ENCODE results near the gene PRKAR1A. TPM values are rescaled to one million over a fixed set of nuclear protein-coding genes. Genes with fewer than 3 reads are reported as not detected.

PRKAR1A gene
- total RNA-seq, 4 donors from 2014 or later, result 367 to 431 (median 417) TPM

DNA sequence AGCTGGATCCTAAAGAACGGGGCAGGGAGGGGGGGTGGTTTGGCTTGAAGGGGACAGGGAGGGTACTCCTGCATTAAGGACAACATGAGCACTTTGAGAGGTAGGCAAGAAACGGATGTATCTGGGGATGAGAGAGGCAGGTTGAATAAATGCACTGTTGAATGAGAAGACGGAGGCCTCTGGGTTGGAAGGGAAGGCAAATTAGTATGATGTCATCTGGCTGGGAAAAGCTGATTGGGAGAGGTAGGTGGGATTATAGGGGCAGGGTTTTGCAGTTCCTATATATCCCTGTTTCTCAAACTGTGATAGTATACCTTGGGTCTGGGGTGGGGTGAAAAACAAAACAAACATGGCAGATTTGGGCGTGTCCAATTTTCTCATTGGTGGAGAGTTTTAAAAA is 44.3 kb downstream of the PRKAR1A start:
- no peak overlapping the region for H3K4me3 ChIP-seq (replicated peaks in 1 of 3)
- no peak for DNase-seq
- no peak for TF ChIP-seq POLR2A (IDR thresholded peaks at IDR 0.05)
- TF ChIP-seq, protein P1, sequence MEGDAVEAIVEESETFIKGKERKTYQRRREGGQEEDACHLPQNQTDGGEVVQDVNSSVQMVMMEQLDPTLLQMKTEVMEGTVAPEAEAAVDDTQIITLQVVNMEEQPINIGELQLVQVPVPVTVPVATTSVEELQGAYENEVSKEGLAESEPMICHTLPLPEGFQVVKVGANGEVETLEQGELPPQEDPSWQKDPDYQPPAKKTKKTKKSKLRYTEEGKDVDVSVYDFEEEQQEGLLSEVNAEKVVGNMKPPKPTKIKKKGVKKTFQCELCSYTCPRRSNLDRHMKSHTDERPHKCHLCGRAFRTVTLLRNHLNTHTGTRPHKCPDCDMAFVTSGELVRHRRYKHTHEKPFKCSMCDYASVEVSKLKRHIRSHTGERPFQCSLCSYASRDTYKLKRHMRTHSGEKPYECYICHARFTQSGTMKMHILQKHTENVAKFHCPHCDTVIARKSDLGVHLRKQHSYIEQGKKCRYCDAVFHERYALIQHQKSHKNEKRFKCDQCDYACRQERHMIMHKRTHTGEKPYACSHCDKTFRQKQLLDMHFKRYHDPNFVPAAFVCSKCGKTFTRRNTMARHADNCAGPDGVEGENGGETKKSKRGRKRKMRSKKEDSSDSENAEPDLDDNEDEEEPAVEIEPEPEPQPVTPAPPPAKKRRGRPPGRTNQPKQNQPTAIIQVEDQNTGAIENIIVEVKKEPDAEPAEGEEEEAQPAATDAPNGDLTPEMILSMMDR (IDR thresholded peaks at IDR 0.05), result no peak
- WGBS, 2 donors, result 92 to 94% methylated on average over 4 of the region's 4 CpGs
- no peaks in the 10 kb centered on the region for H3K9me3 ChIP-seq
- H3K4me1 ChIP-seq, result peaks cover 3 to 5% of the 10 kb centered on the region in 2 donors
- intact Hi-C loops (cut with DNase I), result no loop called here
- peaks cover 0 to 5% of the 10 kb centered on the region in 2 donors for H3K36me3 ChIP-seq
- no peak overlapping the region for H3K27ac ChIP-seq
- no peaks in the 10 kb centered on the region for H3K27me3 ChIP-seq

DNA sequence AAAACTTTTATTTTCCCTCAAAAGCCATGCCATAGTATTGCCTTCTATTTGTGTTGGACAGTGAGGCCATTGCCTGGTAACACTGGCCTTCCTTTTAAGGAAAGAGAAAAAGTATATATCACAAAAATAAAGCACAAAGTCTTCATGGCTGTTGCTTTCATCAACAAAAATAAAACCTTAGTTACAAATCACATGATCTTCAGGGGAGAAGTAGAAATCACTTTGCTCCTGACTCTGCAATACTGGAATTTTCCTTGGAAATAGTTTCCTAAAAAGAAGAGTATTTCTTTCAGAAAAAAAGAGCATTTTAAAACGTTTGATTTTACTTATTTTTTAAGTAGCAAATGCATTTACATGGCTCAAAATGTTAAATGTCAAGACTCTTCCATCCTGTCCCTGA is 47.1 kb downstream of the PRKAR1A start:
- Histone ChIP-seq H3K4me1 (peaks cover 3 to 16% of the 10 kb centered on the region in 2 donors), H3K4me3 (replicated peaks in 1 of 3) (no peak overlapping the region), H3K27me3 (no peaks in the 10 kb centered on the region), H3K36me3 (peaks cover 0 to 5% of the 10 kb centered on the region in 2 donors), H3K27ac (no peak overlapping the region), H3K9me3 (no peaks in the 10 kb centered on the region)
- no peak for DNase-seq
- intact Hi-C loops (cut with DNase I), result no loop called here
- TF ChIP-seq, protein P1 (IDR thresholded peaks at IDR 0.05), result no peak
- no peak for TF ChIP-seq POLR2A (IDR thresholded peaks at IDR 0.05)
- 15 to 21% methylated on average over 1 of the region's 1 CpG for WGBS, 2 donors

DNA sequence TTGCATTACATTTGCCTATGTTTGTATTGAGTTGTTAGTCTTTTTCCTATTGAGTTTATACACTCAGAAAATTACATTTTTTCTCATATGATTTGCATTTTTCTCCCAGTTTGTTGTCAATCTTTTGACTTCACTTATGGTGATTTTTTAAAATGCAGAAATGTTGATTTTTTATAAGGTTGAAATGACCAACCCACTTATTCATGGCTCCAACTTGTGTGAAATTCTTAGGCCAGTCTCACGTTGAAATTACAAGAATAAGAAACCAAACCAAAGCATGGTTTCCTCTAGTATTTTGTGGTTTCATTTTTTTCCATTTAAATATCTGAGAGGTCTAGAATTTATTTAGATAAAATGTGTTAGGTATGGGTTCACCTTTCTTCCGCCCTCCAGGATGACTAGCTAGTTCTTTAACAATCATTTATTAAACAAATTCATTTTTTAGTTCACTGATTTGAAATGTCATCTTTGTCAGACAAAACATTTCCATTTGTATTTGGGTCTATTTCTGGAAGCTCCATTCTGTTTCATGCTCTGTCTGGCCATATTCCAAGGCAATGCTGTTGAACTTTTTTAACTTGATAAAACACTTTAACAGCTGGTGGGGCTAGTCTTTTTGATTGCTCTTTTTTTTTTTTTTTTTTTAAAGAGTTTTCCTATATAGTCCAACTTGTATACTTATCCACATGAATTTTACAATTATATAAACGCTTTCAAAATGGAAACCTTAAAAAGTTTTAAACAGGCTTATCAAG is 48.9 kb downstream of the PRKAR1A start:
- Histone ChIP-seq H3K36me3 (no peaks in the 10 kb centered on the region), H3K4me3 (replicated peaks in 1 of 3) (no peak overlapping the region), H3K9me3 (no peaks in the 10 kb centered on the region), H3K27ac (peak overlapping the region; percentile 2 to 39 (median 17)), H3K27me3 (no peaks in the 10 kb centered on the region), H3K4me1 (peaks cover 3 to 16% of the 10 kb centered on the region in 2 donors)
- TF ChIP-seq, protein P1 (IDR thresholded peaks at IDR 0.05), result no peak
- no peak for TF ChIP-seq POLR2A (IDR thresholded peaks at IDR 0.05)
- 68 to 76% methylated on average over 3 of the region's 3 CpGs for WGBS, 2 donors
- intact Hi-C loops (cut with DNase I), result no loop called here
- no peak for DNase-seq

DNA sequence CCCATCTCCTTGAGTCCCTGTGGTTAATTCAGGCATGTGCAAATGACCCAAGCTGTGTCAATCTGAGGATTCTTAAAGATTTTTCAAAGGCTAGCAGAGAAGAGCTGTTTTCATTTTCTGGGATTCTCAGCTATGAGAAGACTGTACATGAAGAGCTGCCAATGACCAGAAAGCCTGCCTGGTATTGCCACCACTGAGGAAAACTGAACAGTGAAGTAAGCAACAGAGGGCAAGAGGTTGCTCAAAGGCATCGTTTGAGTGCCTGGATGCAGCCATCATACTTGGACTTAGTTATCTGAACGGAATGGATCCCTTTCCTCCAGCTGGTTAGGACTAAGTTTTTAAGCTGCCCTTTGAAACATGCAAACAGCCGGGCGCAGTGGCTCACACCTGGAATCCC is 50.5 kb downstream of the PRKAR1A start:
- DNase-seq, result no peak
- Histone ChIP-seq H3K27me3 (no peaks in the 10 kb centered on the region), H3K36me3 (no peaks in the 10 kb centered on the region), H3K27ac (no peak overlapping the region), H3K4me3 (replicated peaks in 1 of 3) (no peak overlapping the region), H3K4me1 (peaks cover 12 to 30% of the 10 kb centered on the region in 2 donors), H3K9me3 (no peaks in the 10 kb centered on the region)
- intact Hi-C loops (cut with DNase I), result no loop called here
- TF ChIP-seq POLR2A (IDR thresholded peaks at IDR 0.05), result no peak
- TF ChIP-seq, protein P1 (IDR thresholded peaks at IDR 0.05), result no peak
- 94 to 95% methylated on average over 4 of the region's 4 CpGs for WGBS, 2 donors

DNA sequence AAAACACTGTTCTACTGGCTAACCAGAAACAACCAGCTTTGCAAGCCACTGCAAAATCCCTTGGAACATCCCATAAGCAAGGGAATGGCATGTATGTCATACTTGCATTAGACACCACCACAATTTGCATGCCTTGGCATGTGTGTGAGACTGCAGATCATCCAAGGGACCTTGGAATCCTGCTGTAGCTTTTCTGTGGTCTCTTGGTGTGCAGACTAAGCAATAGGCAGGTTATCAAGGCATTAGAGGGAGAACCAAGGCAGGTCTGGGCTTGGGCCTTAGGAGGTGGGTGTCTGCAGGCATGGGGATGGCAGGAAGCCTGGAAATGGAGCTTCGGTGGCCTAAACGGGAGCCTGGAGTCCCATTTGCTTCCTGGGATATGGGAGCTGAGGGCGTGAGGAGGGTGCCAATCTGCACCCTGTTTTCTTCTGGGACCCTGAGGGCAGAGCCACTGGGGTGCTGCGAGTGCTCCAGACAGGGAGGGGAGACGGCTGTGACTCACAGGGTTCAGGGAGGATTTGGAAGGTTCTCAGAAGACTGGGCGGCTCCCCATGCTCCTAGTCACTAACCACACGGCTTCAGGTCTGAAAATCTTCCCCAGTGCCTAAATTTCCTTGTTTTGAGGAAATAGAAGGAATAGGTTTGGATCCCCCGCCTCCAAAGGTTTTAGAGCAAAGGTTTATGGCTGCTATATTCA is 52.3 kb downstream of the PRKAR1A start:
- intact Hi-C loops (cut with DNase I), result no loop called here
- no peaks in the 10 kb centered on the region for H3K27me3 ChIP-seq
- H3K27ac ChIP-seq, result no peak overlapping the region
- H3K4me1 ChIP-seq, result peaks cover 12 to 26% of the 10 kb centered on the region in 2 donors
- H3K4me3 ChIP-seq (replicated peaks in 1 of 3), result no peak overlapping the region
- DNase-seq, result no peak
- 90 to 93% methylated on average over 8 of the region's 8 CpGs for WGBS, 2 donors
- H3K9me3 ChIP-seq, result no peaks in the 10 kb centered on the region
- no peaks in the 10 kb centered on the region for H3K36me3 ChIP-seq
- TF ChIP-seq, protein P1 (IDR thresholded peaks at IDR 0.05), result no peak
- no peak for TF ChIP-seq POLR2A (IDR thresholded peaks at IDR 0.05)
